ENCODE data around the gene SOCS7.

The SOCS7 gene

GRCh38 chr17:38338535-38338934, 13.1 kb upstream of the SOCS7 start:
- Histone ChIP-seq H2BK12ac (ENCODE audit: low read length in 2 of 2) (no peak overlapping the region), H4K8ac (ENCODE audit: low read length) (no peak overlapping the region), H3K9ac (ENCODE audit: low read length) (no peak overlapping the region), H3K14ac (ENCODE audit: low read length in 2 of 2) (no peak overlapping the region), H3K27me3 (ENCODE audit: control insufficient read depth in 1 of 2, insufficient read depth in 1 of 2, low read length in 2 of 2) (peaks cover 69 to 77% of the 10 kb centered on the region in 2 experiments), H3K4ac (ENCODE audit: low read depth in 1 of 2, low read length in 2 of 2) (no peak overlapping the region), H2AFZ (ENCODE audit: low read depth, low read length) (no peak overlapping the region), H3K27ac (ENCODE audit: low read length, poor library complexity, severe bottlenecking) (no peak overlapping the region), H3K23ac (ENCODE audit: low read length in 2 of 2) (no peak overlapping the region), H3K36me3 (ENCODE audit: control insufficient read depth in 1 of 2, insufficient read depth in 2 of 2, low read depth in 1 of 2, low read length in 2 of 2) (no peaks in the 10 kb centered on the region), H4K91ac (ENCODE audit: low read length) (no peak overlapping the region), H3K4me1 (ENCODE audit: control insufficient read depth, insufficient read depth, low read depth, low read length) (peaks cover 5% of the 10 kb centered on the region), H3K18ac (ENCODE audit: low read depth in 1 of 2, low read length in 2 of 2) (no peak overlapping the region), H2BK15ac (ENCODE audit: low read depth, poor library complexity, severe bottlenecking) (no peak overlapping the region), H3K4me3 (ENCODE audit: insufficient read depth in 1 of 2, low read depth in 1 of 2, low read length in 2 of 2) (no peak overlapping the region), H2AK5ac (ENCODE audit: low read length, severe bottlenecking) (no peak overlapping the region), H3K9me3 (ENCODE audit: control insufficient read depth, low read length) (no peaks in the 10 kb centered on the region), H2BK5ac (ENCODE audit: low read depth, low read length, poor library complexity, severe bottlenecking) (no peak overlapping the region), H3K79me1 (replicated peaks; ENCODE audit: low read length, poor library complexity, severe bottlenecking) (no peaks in the 10 kb centered on the region), H3K4me2 (ENCODE audit: low read length, poor library complexity, severe bottlenecking) (no peak overlapping the region), H2BK120ac (ENCODE audit: low read depth, low read length) (no peak overlapping the region)
- DNase-seq: no peak
- WGBS: 78% methylated on average over 4 of the region's 4 CpGs

DNA sequence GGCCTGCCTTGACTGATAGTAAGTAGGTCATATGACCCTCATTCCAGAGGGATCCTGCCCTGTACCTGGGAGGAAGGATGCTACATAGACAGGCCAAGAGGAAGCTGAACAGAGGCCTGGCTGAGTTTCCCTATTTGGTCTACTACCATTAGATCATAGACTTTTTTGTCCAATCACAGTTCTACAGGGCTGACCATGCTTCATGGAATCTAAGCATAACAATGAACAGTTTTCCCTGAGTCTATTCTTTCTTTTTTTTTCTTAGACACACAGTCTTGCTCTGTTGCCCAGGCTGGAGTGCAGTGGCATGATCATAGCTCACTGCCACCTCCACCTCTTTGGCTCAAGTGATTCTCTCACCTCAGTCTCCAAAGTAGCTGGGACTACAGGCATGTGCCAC, 11.8 kb upstream of the SOCS7 start:
- no peak overlapping the region for H2BK15ac ChIP-seq (ENCODE audit: low read depth, poor library complexity, severe bottlenecking)
- no peak overlapping the region for H4K8ac ChIP-seq (ENCODE audit: low read length)
- H3K27me3 ChIP-seq (ENCODE audit: control insufficient read depth in 1 of 2, insufficient read depth in 1 of 2, low read length in 2 of 2): peaks cover 68 to 76% of the 10 kb centered on the region in 2 experiments
- H3K23ac ChIP-seq (ENCODE audit: low read length in 2 of 2): no peak overlapping the region
- no peak overlapping the region for H3K27ac ChIP-seq (ENCODE audit: low read length, poor library complexity, severe bottlenecking)
- no peak overlapping the region for H3K18ac ChIP-seq (ENCODE audit: low read depth in 1 of 2, low read length in 2 of 2)
- H3K4me1 ChIP-seq (ENCODE audit: control insufficient read depth, insufficient read depth, low read depth, low read length): peaks cover 5% of the 10 kb centered on the region
- no peak overlapping the region for H4K91ac ChIP-seq (ENCODE audit: low read length)
- no peaks in the 10 kb centered on the region for H3K9me3 ChIP-seq (ENCODE audit: control insufficient read depth, low read length)
- H3K14ac ChIP-seq (ENCODE audit: low read length in 2 of 2): no peak overlapping the region
- no peak overlapping the region for H2BK5ac ChIP-seq (ENCODE audit: low read depth, low read length, poor library complexity, severe bottlenecking)
- no peak overlapping the region for H2AK5ac ChIP-seq (ENCODE audit: low read length, severe bottlenecking)
- no peak overlapping the region for H3K4ac ChIP-seq (ENCODE audit: low read depth in 1 of 2, low read length in 2 of 2)
- no peak overlapping the region for H3K4me2 ChIP-seq (ENCODE audit: low read length, poor library complexity, severe bottlenecking)
- H3K79me1 ChIP-seq (replicated peaks; ENCODE audit: low read length, poor library complexity, severe bottlenecking): no peaks in the 10 kb centered on the region
- DNase-seq: no peak
- no peak overlapping the region for H2AFZ ChIP-seq (ENCODE audit: low read depth, low read length)
- H3K4me3 ChIP-seq (ENCODE audit: insufficient read depth in 1 of 2, low read depth in 1 of 2, low read length in 2 of 2): no peak overlapping the region
- no peak overlapping the region for H2BK12ac ChIP-seq (ENCODE audit: low read length in 2 of 2)
- H3K9ac ChIP-seq (ENCODE audit: low read length): no peak overlapping the region
- no peak overlapping the region for H2BK120ac ChIP-seq (ENCODE audit: low read depth, low read length)
- no peaks in the 10 kb centered on the region for H3K36me3 ChIP-seq (ENCODE audit: control insufficient read depth in 1 of 2, insufficient read depth in 2 of 2, low read depth in 1 of 2, low read length in 2 of 2)

GRCh38 chr17:38341035-38341721, 10.5 kb upstream of the SOCS7 start:
- Histone ChIP-seq H2AFZ (ENCODE audit: low read depth, low read length) (no peak overlapping the region), H3K79me1 (replicated peaks; ENCODE audit: low read length, poor library complexity, severe bottlenecking) (no peaks in the 10 kb centered on the region), H3K18ac (ENCODE audit: low read depth in 1 of 2, low read length in 2 of 2) (no peak overlapping the region), H3K9me3 (ENCODE audit: control insufficient read depth, low read length) (no peaks in the 10 kb centered on the region), H3K4me1 (ENCODE audit: control insufficient read depth, insufficient read depth, low read depth, low read length) (peaks cover 5% of the 10 kb centered on the region), H3K36me3 (ENCODE audit: control insufficient read depth in 1 of 2, insufficient read depth in 2 of 2, low read depth in 1 of 2, low read length in 2 of 2) (no peaks in the 10 kb centered on the region), H3K4ac (ENCODE audit: low read depth in 1 of 2, low read length in 2 of 2) (no peak overlapping the region), H2BK120ac (ENCODE audit: low read depth, low read length) (no peak overlapping the region), H2BK12ac (ENCODE audit: low read length in 2 of 2) (no peak overlapping the region), H2BK15ac (ENCODE audit: low read depth, poor library complexity, severe bottlenecking) (no peak overlapping the region), H3K23ac (ENCODE audit: low read length in 2 of 2) (no peak overlapping the region), H2AK5ac (ENCODE audit: low read length, severe bottlenecking) (no peak overlapping the region), H4K8ac (ENCODE audit: low read length) (no peak overlapping the region), H3K9ac (ENCODE audit: low read length) (no peak overlapping the region), H2BK5ac (ENCODE audit: low read depth, low read length, poor library complexity, severe bottlenecking) (no peak overlapping the region), H4K91ac (ENCODE audit: low read length) (no peak overlapping the region), H3K14ac (ENCODE audit: low read length in 2 of 2) (no peak overlapping the region), H3K27me3 (ENCODE audit: control insufficient read depth in 1 of 2, insufficient read depth in 1 of 2, low read length in 2 of 2) (peaks cover 55 to 63% of the 10 kb centered on the region in 2 experiments), H3K4me2 (ENCODE audit: low read length, poor library complexity, severe bottlenecking) (no peak overlapping the region), H3K4me3 (ENCODE audit: insufficient read depth in 1 of 2, low read depth in 1 of 2, low read length in 2 of 2) (no peak overlapping the region), H3K27ac (ENCODE audit: low read length, poor library complexity, severe bottlenecking) (no peak overlapping the region)
- WGBS: 75% methylated on average over 4 of the region's 5 CpGs
- peak; percentile 12 for DNase-seq

DNA sequence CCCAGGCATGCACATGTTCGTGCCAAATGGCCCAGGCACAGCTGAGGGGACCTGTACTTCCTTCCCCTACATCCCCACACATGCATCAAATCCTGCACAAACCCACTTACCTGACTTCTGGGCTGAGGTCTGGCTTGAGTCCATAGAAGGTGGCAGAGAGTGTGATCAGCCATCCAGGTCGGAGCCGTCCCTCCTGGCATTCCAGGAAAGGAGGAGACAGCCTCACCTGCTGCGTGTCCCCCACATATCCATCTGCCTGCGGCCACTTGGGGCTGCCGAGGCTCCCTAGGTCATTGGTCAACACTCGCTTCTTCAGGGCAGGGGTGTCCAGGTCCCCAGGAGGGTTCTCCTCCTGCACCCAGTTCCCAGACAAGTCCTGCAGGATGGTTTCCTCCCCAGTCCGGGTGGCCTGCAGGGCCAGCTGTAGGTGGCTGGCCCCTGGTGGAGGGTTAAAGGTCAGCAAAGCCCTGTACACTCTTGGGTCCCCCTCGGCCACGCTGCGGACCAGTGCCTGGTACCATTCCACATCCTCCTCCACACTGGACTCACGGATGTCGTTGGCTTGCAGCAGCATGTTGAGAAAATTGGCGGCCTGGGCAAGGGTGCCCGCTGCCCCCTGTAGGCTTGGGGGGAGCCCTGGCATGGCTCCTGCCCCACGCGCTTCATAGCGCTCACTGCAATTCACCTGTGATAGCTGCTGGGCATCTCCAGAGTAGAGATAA, 8.6 kb upstream of the SOCS7 start:
- Histone ChIP-seq H2BK5ac (ENCODE audit: low read depth, low read length, poor library complexity, severe bottlenecking) (no peak overlapping the region), H3K27ac (ENCODE audit: low read length, poor library complexity, severe bottlenecking) (no peak overlapping the region), H3K4ac (ENCODE audit: low read depth in 1 of 2, low read length in 2 of 2) (no peak overlapping the region), H3K18ac (ENCODE audit: low read depth in 1 of 2, low read length in 2 of 2) (no peak overlapping the region), H2AK5ac (ENCODE audit: low read length, severe bottlenecking) (no peak overlapping the region), H2AFZ (ENCODE audit: low read depth, low read length) (no peak overlapping the region), H3K9ac (ENCODE audit: low read length) (no peak overlapping the region), H3K9me3 (ENCODE audit: control insufficient read depth, low read length) (no peaks in the 10 kb centered on the region), H3K27me3 (ENCODE audit: control insufficient read depth in 1 of 2, insufficient read depth in 1 of 2, low read length in 2 of 2) (peaks cover 39 to 45% of the 10 kb centered on the region in 2 experiments), H2BK12ac (ENCODE audit: low read length in 2 of 2) (no peak overlapping the region), H3K79me1 (replicated peaks; ENCODE audit: low read length, poor library complexity, severe bottlenecking) (no peaks in the 10 kb centered on the region), H2BK120ac (ENCODE audit: low read depth, low read length) (no peak overlapping the region), H3K4me1 (ENCODE audit: control insufficient read depth, insufficient read depth, low read depth, low read length) (peaks cover 5% of the 10 kb centered on the region), H3K36me3 (ENCODE audit: control insufficient read depth in 1 of 2, insufficient read depth in 2 of 2, low read depth in 1 of 2, low read length in 2 of 2) (no peaks in the 10 kb centered on the region), H3K4me2 (ENCODE audit: low read length, poor library complexity, severe bottlenecking) (no peak overlapping the region), H2BK15ac (ENCODE audit: low read depth, poor library complexity, severe bottlenecking) (no peak overlapping the region), H3K14ac (ENCODE audit: low read length in 2 of 2) (no peak overlapping the region), H3K4me3 (ENCODE audit: insufficient read depth in 1 of 2, low read depth in 1 of 2, low read length in 2 of 2) (no peak overlapping the region), H4K91ac (ENCODE audit: low read length) (no peak overlapping the region), H3K23ac (ENCODE audit: low read length in 2 of 2) (no peak overlapping the region), H4K8ac (ENCODE audit: low read length) (no peak overlapping the region)
- WGBS: 90% methylated on average over 18 of the region's 18 CpGs
- DNase-seq: no peak
